Measurements from ENCODE around the gene FES. TPM values are rescaled to one million over a fixed set of nuclear protein-coding genes. Genes with fewer than 3 reads are reported as not detected.
A peak's percentile ranks its signal among the peaks of the same experiment; 100 is the strongest.

The FES gene
- total and polyA plus RNA-seq, 2 of the 13 experiments (the other 11 are each of a cell fraction or from before 2014, with no cell fraction given), result 4.0 to 9.5 TPM

DNA sequence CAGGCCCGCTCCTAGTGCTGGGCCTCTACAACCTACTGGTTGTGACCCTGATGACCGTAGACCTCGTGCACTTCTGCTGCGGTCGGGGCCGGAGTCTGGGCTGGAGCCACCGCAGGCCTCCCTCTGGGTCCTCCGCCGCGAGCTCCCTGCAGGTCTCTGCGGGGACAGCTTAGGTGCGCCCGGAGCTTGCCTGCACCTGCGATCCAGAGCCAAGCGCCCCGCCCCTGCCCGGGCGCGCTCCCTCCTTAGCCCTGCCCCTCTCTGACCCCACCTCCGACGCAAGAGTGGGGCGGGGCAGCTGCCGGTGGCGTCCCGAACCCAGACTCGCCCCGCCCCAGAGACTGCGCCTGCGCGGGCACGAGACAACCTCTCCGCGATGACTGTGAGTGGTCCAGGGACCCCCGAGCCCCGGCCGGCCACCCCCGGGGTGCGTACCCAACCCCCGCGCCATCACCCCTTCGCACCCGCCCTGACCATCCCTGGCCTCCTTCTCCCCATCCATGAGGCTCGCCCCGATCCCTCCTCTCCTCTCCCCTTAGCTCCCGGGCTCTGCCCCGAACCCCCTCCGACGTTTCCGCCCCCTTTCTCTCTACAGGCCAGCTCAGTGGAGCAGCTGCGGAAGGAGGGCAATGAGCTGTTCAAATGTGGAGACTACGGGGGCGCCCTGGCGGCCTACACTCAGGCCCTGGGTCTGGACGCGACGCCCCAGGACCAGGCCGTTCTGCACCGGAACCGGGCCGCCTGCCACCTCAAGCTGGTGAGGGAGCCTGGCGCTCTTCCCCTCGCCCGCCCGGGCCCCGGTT lies 50.8 kb downstream of the FES start, which contains the start of gene UNC45A (continued):
- TF ChIP-seq ZNF496 (CRISPR knock-in tag; IDR thresholded peaks at IDR 0.05; ENCODE audit: insufficient replicate concordance) (no peak), ZNF441 (CRISPR knock-in tag; IDR thresholded peaks at IDR 0.05; ENCODE audit: borderline replicate concordance) (0 out of 2 replicates have a peak, but pooled peaks have one; percentile 44), MYC (CRISPR knock-in tag; IDR thresholded peaks at IDR 0.05; ENCODE audit: borderline replicate concordance) (peak; percentile 53; the same call in 1 of the 2 replicates), KDM5B (CRISPR knock-in tag; IDR thresholded peaks at IDR 0.05; ENCODE audit: borderline replicate concordance) (0 out of 2 replicates have a peak, but pooled peaks have one; percentile 43), BCL6 (CRISPR knock-in tag; IDR thresholded peaks at IDR 0.05) (0 out of 2 replicates have a peak, but pooled peaks have one; percentile 6), CREB3 (CRISPR knock-in tag; IDR thresholded peaks at IDR 0.05) (0 out of 2 replicates have a peak, but pooled peaks have one; percentile 9), SNAPC4 (CRISPR knock-in tag; IDR thresholded peaks at IDR 0.05) (no peak), ARNT (IDR thresholded peaks at IDR 0.05) (no peak), USF2 (IDR thresholded peaks at IDR 0.05; ENCODE audit: low read depth, low read length) (no peak), USF2 (CRISPR knock-in tag; IDR thresholded peaks at IDR 0.05; ENCODE audit: borderline replicate concordance) (peak; percentile 30; the same call in 1 of the 2 replicates), ATF7-NPFF (CRISPR knock-in tag; IDR thresholded peaks at IDR 0.05; ENCODE audit: low read depth) (0 out of 2 replicates have a peak, but pooled peaks have one; percentile 43), ZSCAN31 (CRISPR knock-in tag; IDR thresholded peaks at IDR 0.05; ENCODE audit: low read depth) (peak; percentile 73; the same call in 1 of the 2 replicates), ZBTB44 (CRISPR knock-in tag; IDR thresholded peaks at IDR 0.05) (no peak), ZNF34 (CRISPR knock-in tag; IDR thresholded peaks at IDR 0.05; ENCODE audit: borderline replicate concordance) (0 out of 2 replicates have a peak, but pooled peaks have one; percentile 35), LCORL (IDR thresholded peaks at IDR 0.05) (no peak), LCORL (CRISPR knock-in tag; IDR thresholded peaks at IDR 0.05) (peak; percentile 35; the same call in 1 of the 2 replicates), GATAD1 (CRISPR knock-in tag; IDR thresholded peaks at IDR 0.05) (0 out of 2 replicates have a peak, but pooled peaks have one; percentile 29), NRL (CRISPR knock-in tag; IDR thresholded peaks at IDR 0.05; ENCODE audit: borderline replicate concordance) (0 out of 2 replicates have a peak, but pooled peaks have one; percentile 47), ZNF788 (CRISPR knock-in tag; IDR thresholded peaks at IDR 0.05; ENCODE audit: borderline replicate concordance) (0 out of 2 replicates have a peak, but pooled peaks have one; percentile 60)

Data from HepG2 (cell line).